GM12873 (cell line): ENCODE measurements around the gene PHACTR2.

Source experiments
- CTCF ChIP-seq: IDR thresholded peaks from 2 replicates; pipeline ENCODE4 v1.5.1; 2012; ENCODE audit warnings: low read depth, mild to moderate bottlenecking, moderate library complexity, low read length, control low read depth; ENCODE audit not compliant: insufficient read depth; ENCODE audit errors: missing control alignments

Gene PHACTR2

GRCh38 chr6:143682805-143683204, 5.0 kb downstream of the PHACTR2 start:
- TF ChIP-seq CTCF: no peak

- TF ChIP-seq CTCF: no peak
Measured at GRCh38 chr6:143684486-143684885, 6.7 kb downstream of the PHACTR2 start.

GRCh38 chr6:143685653-143686052, 7.9 kb downstream of the PHACTR2 start:
- no peak for TF ChIP-seq CTCF

GRCh38 chr6:143687591-143687990, 9.8 kb downstream of the PHACTR2 start:
- no peak for TF ChIP-seq CTCF

GRCh38 chr6:143688681-143689080, 10.9 kb downstream of the PHACTR2 start:
- TF ChIP-seq CTCF: no peak

GRCh38 chr6:143689852-143690251, 12.1 kb downstream of the PHACTR2 start:
- no peak for TF ChIP-seq CTCF

GRCh38 chr6:143691155-143691554, 13.4 kb downstream of the PHACTR2 start:
- no peak for TF ChIP-seq CTCF

GRCh38 chr6:143691900-143692636, 14.3 kb downstream of the PHACTR2 start:
- no peak for TF ChIP-seq CTCF
